Fibroblast of lung (primary cell): ENCODE measurements around the gene CHST4. TPM values are rescaled to one million over a fixed set of nuclear protein-coding genes. Genes with fewer than 3 reads are reported as not detected.
A peak's percentile ranks its signal among the peaks of the same experiment; 100 is the strongest.

ENCODE experiments used
- DNase-seq, 2 donors: peaks; one replicate each; pipeline versions ENCODE4 v3.0.0 to v3.0.0-alpha.2; 2010; ENCODE audit warnings: low read depth in 2 of 2
- H2AFZ ChIP-seq: 2 replicates; pipeline ENCODE4 v1.5.1; 2012; ENCODE audit warnings: low read length, control low read depth, inconsistent platforms
- H3K27ac ChIP-seq: 2 replicates; pipeline ENCODE4 v1.5.1; 2011; ENCODE audit warnings: low read length, control low read depth; ENCODE audit not compliant: insufficient read depth
- H3K27me3 ChIP-seq: 2 replicates; pipeline ENCODE4 v1.5.1; 2011; ENCODE audit warnings: mild to moderate bottlenecking, low read length; ENCODE audit not compliant: control insufficient read depth, insufficient read depth
- H3K36me3 ChIP-seq: 2 replicates; pipeline ENCODE4 v1.5.1; 2011; ENCODE audit warnings: low read length; ENCODE audit not compliant: control insufficient read depth, insufficient read depth
- H3K4me1 ChIP-seq: 2 replicates; pipeline ENCODE4 v1.5.1; 2011; ENCODE audit warnings: low read length; ENCODE audit not compliant: control insufficient read depth, insufficient read depth; ENCODE audit errors: extremely low read depth
- H3K4me2 ChIP-seq: 2 replicates; pipeline ENCODE4 v1.5.1; 2011; ENCODE audit warnings: low read length, control low read depth; ENCODE audit not compliant: insufficient read depth; ENCODE audit errors: extremely low read depth
- H3K4me3 ChIP-seq, 4 experiments: fragments of 200-600 bp in 1 of 4; sonication (generic) in 1 of 4; replicated peaks in 1 of 4; 2 replicates each; pipeline ENCODE4 v1.5.1; 2011 to 2016; ENCODE audit warnings: low read length in 4 of 4, low read depth in 3 of 4, mild to moderate bottlenecking in 3 of 4, control low read depth in 2 of 4, inconsistent platforms in 1 of 4, mixed read lengths in 1 of 4; ENCODE audit not compliant: insufficient read depth in 1 of 4; ENCODE audit errors: control extremely low read depth in 1 of 4
- H3K79me2 ChIP-seq: 2 replicates; pipeline ENCODE4 v1.5.1; 2012; ENCODE audit warnings: mild to moderate bottlenecking, low read length, inconsistent platforms; ENCODE audit not compliant: control insufficient read depth, insufficient read depth
- H3K9ac ChIP-seq: 2 replicates; pipeline ENCODE4 v1.5.1; 2011; ENCODE audit warnings: mild to moderate bottlenecking, low read length, control low read depth; ENCODE audit not compliant: insufficient read depth
- H3K9me3 ChIP-seq: 2 replicates; pipeline ENCODE4 v1.5.1; 2012; ENCODE audit warnings: low read depth, low read length; ENCODE audit not compliant: control insufficient read depth, insufficient read depth
- H4K20me1 ChIP-seq: 2 replicates; pipeline ENCODE4 v1.5.1; 2011; ENCODE audit warnings: low read length; ENCODE audit not compliant: control insufficient read depth, insufficient read depth; ENCODE audit errors: extremely low read depth
- EZH2 ChIP-seq: IDR thresholded peaks from 2 replicates; pipeline ENCODE4 v1.5.1; 2012; ENCODE audit warnings: low read length, control low read depth, mild to moderate bottlenecking; ENCODE audit errors: missing control alignments
- polyA plus RNA-seq, 2 donors: library from polyadenylated mRNA; depleted of rRNA in 1 of 2; stranded (reverse) in 1 of 2; unstranded in 1 of 2; fragments of >200 nt; gene quantifications; 2 replicates each; pipeline ENCODE4 v1.2.1, GENCODE V29; 2011 to 2012; ENCODE audit warnings: missing spikeins in 1 of 2
- total RNA-seq: library from RNA; depleted of rRNA; stranded (reverse); fragments of >200 nt; gene quantifications from 2 replicates; pipeline ENCODE4 v1.2.1, GENCODE V29; 2014
- TF ChIP-seq, protein P1 (sequence below), 2 donors: IDR thresholded peaks in 1 of 2; conservative IDR thresholded peaks in 1 of 2; 1 replicate in 1 of 2; 2 replicates in 1 of 2; pipeline ENCODE4 v1.5.1; 2011 to 2012; ENCODE audit warnings: low read length in 2 of 2, control low read depth in 1 of 2, inconsistent platforms in 1 of 2, low read depth in 1 of 2, mild to moderate bottlenecking in 1 of 2

The CHST4 gene
- total and polyA plus RNA-seq, 2 donors (not counting 1 experiment from before 2014, with no cell fraction given): not detected

DNA sequence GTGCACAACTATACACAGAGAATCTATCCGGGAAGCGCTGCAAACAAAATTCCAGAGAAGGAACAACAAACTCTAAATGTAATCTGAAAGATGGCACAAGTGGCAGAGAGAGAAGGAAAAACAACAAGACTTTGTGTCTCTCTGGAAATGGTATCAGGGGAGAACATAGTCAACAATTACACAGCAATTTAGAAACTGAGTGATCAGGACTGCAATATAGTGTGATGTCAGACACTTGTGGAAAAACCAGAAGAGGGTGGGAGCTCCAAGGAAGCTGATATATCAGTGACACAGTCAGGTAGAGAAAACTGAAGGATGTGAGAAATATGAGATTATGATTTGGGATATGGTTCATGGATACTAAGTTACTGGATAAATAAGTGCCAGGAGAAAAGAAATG, 45.3 kb upstream of the CHST4 start:
- H3K36me3 ChIP-seq: peaks cover 2% of the 10 kb centered on the region
- DNase-seq: no peak
- no peaks in the 10 kb centered on the region for H3K9me3 ChIP-seq
- H3K27ac ChIP-seq: no peak overlapping the region
- H3K9ac ChIP-seq: no peak overlapping the region
- H3K79me2 ChIP-seq: no peaks in the 10 kb centered on the region
- H2AFZ ChIP-seq: no peak overlapping the region
- no peaks in the 10 kb centered on the region for H3K27me3 ChIP-seq
- no peak for TF ChIP-seq EZH2
- TF ChIP-seq, protein P1, sequence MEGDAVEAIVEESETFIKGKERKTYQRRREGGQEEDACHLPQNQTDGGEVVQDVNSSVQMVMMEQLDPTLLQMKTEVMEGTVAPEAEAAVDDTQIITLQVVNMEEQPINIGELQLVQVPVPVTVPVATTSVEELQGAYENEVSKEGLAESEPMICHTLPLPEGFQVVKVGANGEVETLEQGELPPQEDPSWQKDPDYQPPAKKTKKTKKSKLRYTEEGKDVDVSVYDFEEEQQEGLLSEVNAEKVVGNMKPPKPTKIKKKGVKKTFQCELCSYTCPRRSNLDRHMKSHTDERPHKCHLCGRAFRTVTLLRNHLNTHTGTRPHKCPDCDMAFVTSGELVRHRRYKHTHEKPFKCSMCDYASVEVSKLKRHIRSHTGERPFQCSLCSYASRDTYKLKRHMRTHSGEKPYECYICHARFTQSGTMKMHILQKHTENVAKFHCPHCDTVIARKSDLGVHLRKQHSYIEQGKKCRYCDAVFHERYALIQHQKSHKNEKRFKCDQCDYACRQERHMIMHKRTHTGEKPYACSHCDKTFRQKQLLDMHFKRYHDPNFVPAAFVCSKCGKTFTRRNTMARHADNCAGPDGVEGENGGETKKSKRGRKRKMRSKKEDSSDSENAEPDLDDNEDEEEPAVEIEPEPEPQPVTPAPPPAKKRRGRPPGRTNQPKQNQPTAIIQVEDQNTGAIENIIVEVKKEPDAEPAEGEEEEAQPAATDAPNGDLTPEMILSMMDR (conservative IDR thresholded peaks at IDR 0.05 in 1 of 2, IDR thresholded peaks at IDR 0.05 in 1 of 2; ENCODE audit: low read depth in 1 of 2, low read length in 2 of 2): no peak
- H3K4me1 ChIP-seq: no peaks in the 10 kb centered on the region
- no peaks in the 10 kb centered on the region for H4K20me1 ChIP-seq
- H3K4me3 ChIP-seq: no peak overlapping the region
- no peak overlapping the region for H3K4me2 ChIP-seq

DNA sequence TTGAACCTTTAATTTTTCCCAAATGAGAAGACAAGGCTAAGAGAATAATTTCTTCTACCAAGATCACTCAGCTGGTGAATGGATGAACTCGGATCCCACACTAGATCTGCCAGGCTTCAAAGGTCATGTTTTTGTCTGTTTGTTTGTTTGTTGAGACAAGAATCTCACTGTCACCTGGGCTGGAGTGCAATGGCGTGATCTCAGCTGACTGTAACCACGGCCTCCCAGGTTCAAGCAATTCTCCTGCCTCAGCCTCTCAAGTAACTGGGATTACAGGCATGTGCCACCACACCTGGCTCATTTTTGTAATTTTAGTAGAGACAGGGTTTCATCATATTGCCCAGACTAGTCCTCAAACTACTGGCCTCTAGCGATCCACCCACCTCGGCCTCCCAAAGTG, 43.7 kb upstream of the CHST4 start:
- peaks cover 2% of the 10 kb centered on the region for H3K36me3 ChIP-seq
- no peak for DNase-seq
- TF ChIP-seq, protein P1 (conservative IDR thresholded peaks at IDR 0.05 in 1 of 2, IDR thresholded peaks at IDR 0.05 in 1 of 2; ENCODE audit: low read depth in 1 of 2, low read length in 2 of 2): no peak
- TF ChIP-seq EZH2: no peak

DNA sequence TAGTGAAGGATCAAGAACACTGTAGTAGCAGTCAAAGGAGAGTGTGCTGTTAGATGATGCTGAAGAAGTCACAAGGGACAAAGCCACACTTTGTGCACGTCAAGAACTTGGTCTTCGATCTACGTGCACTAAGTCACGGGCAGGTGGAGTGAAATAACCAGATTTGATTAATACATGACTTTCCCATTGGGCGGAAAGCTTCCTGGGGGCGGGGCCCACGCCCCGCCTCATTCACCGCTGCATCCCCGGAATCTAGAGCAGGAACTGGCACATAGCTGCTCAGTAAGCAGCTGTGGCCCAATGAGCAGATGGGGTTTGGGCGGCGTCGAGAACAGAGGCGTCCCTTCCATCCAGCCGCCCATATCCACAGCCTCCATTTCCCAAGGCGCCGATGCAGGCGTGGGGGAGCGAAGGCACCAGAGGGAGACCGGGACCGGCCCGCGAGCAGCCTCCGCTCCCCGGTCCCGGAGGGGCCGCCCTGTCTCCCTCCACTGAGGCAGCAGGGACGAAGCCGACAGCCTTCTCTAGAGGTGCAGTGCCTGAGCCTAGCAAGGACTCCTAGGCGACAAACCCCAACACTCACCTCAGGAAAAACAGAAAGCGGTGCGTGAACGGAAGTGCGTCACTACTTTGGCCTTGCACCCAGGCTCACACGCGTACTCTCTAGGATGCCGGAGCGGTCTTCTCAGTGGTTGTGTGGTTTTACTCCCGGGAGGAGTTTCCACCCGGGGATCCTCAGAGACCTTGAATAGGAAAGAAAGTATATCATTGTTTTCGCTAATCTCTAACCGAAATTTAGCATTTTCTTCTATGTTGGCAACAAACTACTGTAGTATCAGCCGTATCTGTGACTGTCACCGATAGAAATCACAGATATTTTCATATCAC, 42.0 kb upstream of the CHST4 start:
- Histone ChIP-seq H3K36me3 (no peaks in the 10 kb centered on the region), H3K9ac (peak overlapping the region; percentile 98), H2AFZ (peak overlapping the region; percentile 98), H3K4me2 (peak overlapping the region; percentile 94), H3K79me2 (no peaks in the 10 kb centered on the region), H3K4me3 (peak overlapping the region; percentile 85 to 98 (median 90)), H4K20me1 (no peaks in the 10 kb centered on the region), H3K4me1 (no peaks in the 10 kb centered on the region), H3K9me3 (no peaks in the 10 kb centered on the region), H3K27me3 (no peaks in the 10 kb centered on the region), H3K27ac (peak overlapping the region; percentile 97)
- DNase-seq: peak; percentile 92 to 96
- TF ChIP-seq, protein P1 (conservative IDR thresholded peaks at IDR 0.05 in 1 of 2, IDR thresholded peaks at IDR 0.05 in 1 of 2; ENCODE audit: low read depth in 1 of 2, low read length in 2 of 2): no peak
- TF ChIP-seq EZH2: no peak

More for the DNA sequence above, 43.7 kb upstream of the CHST4 start:
- Histone ChIP-seq H3K9ac (no peak overlapping the region), H3K4me3 (no peak overlapping the region), H2AFZ (no peak overlapping the region), H4K20me1 (no peaks in the 10 kb centered on the region), H3K4me2 (no peak overlapping the region), H3K79me2 (no peaks in the 10 kb centered on the region), H3K27me3 (no peaks in the 10 kb centered on the region), H3K9me3 (no peaks in the 10 kb centered on the region), H3K27ac (no peak overlapping the region), H3K4me1 (no peaks in the 10 kb centered on the region)
